GM23338 (cell line): ENCODE results near the gene MECP2. TPM values are rescaled to one million over a fixed set of nuclear protein-coding genes. Genes with fewer than 3 reads are reported as not detected.

Source experiments
- ATAC-seq: fragments of 200-7000 bp; cut with Tn5 transposase; 3 replicates; pipeline ENCODE4 v1.9.1; 2020
- DNase-seq: peaks from one replicate; pipeline ENCODE4 v3.0.0-alpha.2; 2015; ENCODE audit warnings: low spot score
- H2AFZ ChIP-seq: fragments of 200-600 bp; sonication (generic); 2 replicates; pipeline ENCODE4 v1.8.0; 2016; ENCODE audit warnings: antibody characterized with exemption, mild to moderate bottlenecking, moderate library complexity
- H3F3A ChIP-seq: fragments of 200-600 bp; sonication (generic); replicated peaks from 2 replicates; pipeline ENCODE4 v1.8.0; 2017; ENCODE audit warnings: antibody characterized with exemption, mixed run types, low read depth
- H3K27ac ChIP-seq: fragments of 200-600 bp; sonication (generic); 2 replicates; pipeline ENCODE4 v1.6.1; 2016; ENCODE audit warnings: low read depth
- H3K27me3 ChIP-seq: fragments of 200-600 bp; sonication (generic); 2 replicates; pipeline ENCODE4 v1.8.0; 2016; ENCODE audit warnings: mild to moderate bottlenecking, mixed run types, moderate library complexity; ENCODE audit not compliant: insufficient read depth
- H3K36me3 ChIP-seq: fragments of 200-600 bp; sonication (generic); 2 replicates; pipeline ENCODE4 v1.8.0; 2016; ENCODE audit warnings: mild to moderate bottlenecking; ENCODE audit not compliant: insufficient read depth
- H3K4me1 ChIP-seq: fragments of 200-600 bp; sonication (generic); 2 replicates; pipeline ENCODE4 v1.8.0; 2016; ENCODE audit warnings: mild to moderate bottlenecking, moderate library complexity; ENCODE audit not compliant: insufficient read depth
- H3K4me2 ChIP-seq: fragments of 200-600 bp; sonication (generic); 2 replicates; pipeline ENCODE4 v1.7.1; 2017; ENCODE audit warnings: mixed run types
- H3K4me3 ChIP-seq: fragments of 200-600 bp; sonication (generic); 2 replicates; pipeline ENCODE4 v1.6.1; 2016; ENCODE audit warnings: mixed run types
- H3K79me2 ChIP-seq: fragments of 200-600 bp; sonication (generic); replicated peaks from 2 replicates; pipeline ENCODE4 v1.8.0; 2017; ENCODE audit warnings: mild to moderate bottlenecking; ENCODE audit not compliant: insufficient read depth
- H3K9me2 ChIP-seq: fragments of 200-600 bp; sonication (generic); 2 replicates; pipeline ENCODE4 v1.8.0; 2017; ENCODE audit not compliant: insufficient read depth
- H4K20me1 ChIP-seq: fragments of 200-600 bp; sonication (generic); replicated peaks from 2 replicates; pipeline ENCODE4 v1.8.0; 2017; ENCODE audit warnings: mild to moderate bottlenecking; ENCODE audit not compliant: insufficient read depth
- H3K27ac Mint-ChIP-seq: 2 replicates; pipeline ENCODE4 v1.8.0; 2020; ENCODE audit warnings: inconsistent platforms, mild to moderate bottlenecking, moderate library complexity, mixed read lengths
- H3K27me3 Mint-ChIP-seq: 3 replicates; pipeline ENCODE4 v1.8.0; 2022; ENCODE audit warnings: low read depth, mild to moderate bottlenecking, moderate library complexity, mixed read lengths, inconsistent platforms; ENCODE audit not compliant: insufficient read depth, poor library complexity
- H3K36me3 Mint-ChIP-seq: 3 replicates; pipeline ENCODE4 v1.8.0; 2021; ENCODE audit warnings: low read depth, mild to moderate bottlenecking, inconsistent platforms, moderate library complexity, mixed read lengths
- H3K4me1 Mint-ChIP-seq: 3 replicates; pipeline ENCODE4 v1.8.0; 2020; ENCODE audit warnings: mild to moderate bottlenecking, inconsistent platforms, mixed read lengths
- H3K4me3 Mint-ChIP-seq: 3 replicates; pipeline ENCODE4 v1.8.0; 2021; ENCODE audit warnings: moderate library complexity, mild to moderate bottlenecking, inconsistent platforms, mixed read lengths
- H3K9me3 Mint-ChIP-seq: 3 replicates; pipeline ENCODE4 v1.8.0; 2020; ENCODE audit warnings: moderate library complexity, mild to moderate bottlenecking, inconsistent platforms, mixed read lengths
- CREB1 ChIP-seq: fragments of 250-450 bp; sonication (Bioruptor Pico); IDR thresholded peaks from 2 replicates; pipeline ENCODE4 v1.5.0; 2020; ENCODE audit warnings: low read depth, mild to moderate bottlenecking, moderate library complexity
- ETS1 ChIP-seq: IDR thresholded peaks from 2 replicates; pipeline ENCODE4 v1.6.1; 2016; ENCODE audit warnings: antibody characterized with exemption
- EZH2phosphoT487 ChIP-seq: fragments of 200-600 bp; sonication (generic); IDR thresholded peaks from one replicate; pipeline ENCODE4 v1.8.1; 2018; ENCODE audit warnings: antibody characterized with exemption; ENCODE audit not compliant: unreplicated experiment
- JUNB ChIP-seq: IDR thresholded peaks from one replicate; pipeline ENCODE4 v1.6.1; 2016; ENCODE audit warnings: antibody characterized with exemption; ENCODE audit not compliant: unreplicated experiment
- NANOG ChIP-seq: IDR thresholded peaks from 2 replicates; pipeline ENCODE4 v1.6.1; 2016; ENCODE audit warnings: antibody characterized with exemption, borderline replicate concordance
- STAT1 ChIP-seq: IDR thresholded peaks from one replicate; pipeline ENCODE4 v1.6.1; 2016; ENCODE audit warnings: antibody characterized with exemption; ENCODE audit not compliant: unreplicated experiment
- ZNF331 ChIP-seq: fragments of 250-450 bp; sonication (Bioruptor Pico); IDR thresholded peaks from 2 replicates; pipeline ENCODE4 v1.5.0; 2020; ENCODE audit warnings: low read depth, mild to moderate bottlenecking, moderate library complexity
- polyA plus RNA-seq: library from polyadenylated mRNA; unstranded; fragments of >200 nt; fragmentation: Nextera tagmentation; extraction: Ambion mirVana; gene quantifications from 2 replicates; pipeline ENCODE4 v1.2.1, GENCODE V29; 2016
- total RNA-seq: library from RNA; depleted of rRNA; stranded (reverse); fragments of >200 nt; shearing (Covaris generic); gene quantifications from 2 replicates; pipeline ENCODE4 v1.2.3, GENCODE V29; 2014
- TF ChIP-seq, protein P1 (sequence below), 2 experiments: fragments of 200-600 bp in 1 of 2; sonication (generic) in 1 of 2; conservative IDR thresholded peaks; 2 replicates each; pipeline versions ENCODE4 v1.5.1 to v1.6.1; 2016 to 2017; ENCODE audit warnings: antibody characterized with exemption in 2 of 2, low read depth in 2 of 2, mild to moderate bottlenecking in 2 of 2, moderate library complexity in 1 of 2
- TF ChIP-seq, protein P2 (sequence below): fragments of 250-450 bp; sonication (Bioruptor Pico); IDR thresholded peaks from 2 replicates; pipeline ENCODE4 v1.5.0; 2020; ENCODE audit warnings: mild to moderate bottlenecking, moderate library complexity

Gene MECP2
- total and polyA plus RNA-seq, 2 experiments from 2014 or later = 27.7 to 32.7 TPM

GRCh38 chrX:154023276-154024000 lies 74.1 kb downstream of the MECP2 start:
- Mint-ChIP-seq H3K4me1 (peaks cover 30% of the 10 kb centered on the region), H3K36me3 (peaks cover 8% of the 10 kb centered on the region; the same call in 2 of the 3 replicates), H3K27me3 (peaks cover 8% of the 10 kb centered on the region), H3K4me3 (no peak overlapping the region; the same call in 2 of the 3 replicates), H3K27ac (no peak overlapping the region), H3K9me3 (no peaks in the 10 kb centered on the region)
- no peaks in the 10 kb centered on the region for H4K20me1 ChIP-seq
- H3K4me3 ChIP-seq = no peak overlapping the region
- TF ChIP-seq JUNB (no peak), ETS1 (no peak), NANOG (no peak)
- TF ChIP-seq, protein P1, sequence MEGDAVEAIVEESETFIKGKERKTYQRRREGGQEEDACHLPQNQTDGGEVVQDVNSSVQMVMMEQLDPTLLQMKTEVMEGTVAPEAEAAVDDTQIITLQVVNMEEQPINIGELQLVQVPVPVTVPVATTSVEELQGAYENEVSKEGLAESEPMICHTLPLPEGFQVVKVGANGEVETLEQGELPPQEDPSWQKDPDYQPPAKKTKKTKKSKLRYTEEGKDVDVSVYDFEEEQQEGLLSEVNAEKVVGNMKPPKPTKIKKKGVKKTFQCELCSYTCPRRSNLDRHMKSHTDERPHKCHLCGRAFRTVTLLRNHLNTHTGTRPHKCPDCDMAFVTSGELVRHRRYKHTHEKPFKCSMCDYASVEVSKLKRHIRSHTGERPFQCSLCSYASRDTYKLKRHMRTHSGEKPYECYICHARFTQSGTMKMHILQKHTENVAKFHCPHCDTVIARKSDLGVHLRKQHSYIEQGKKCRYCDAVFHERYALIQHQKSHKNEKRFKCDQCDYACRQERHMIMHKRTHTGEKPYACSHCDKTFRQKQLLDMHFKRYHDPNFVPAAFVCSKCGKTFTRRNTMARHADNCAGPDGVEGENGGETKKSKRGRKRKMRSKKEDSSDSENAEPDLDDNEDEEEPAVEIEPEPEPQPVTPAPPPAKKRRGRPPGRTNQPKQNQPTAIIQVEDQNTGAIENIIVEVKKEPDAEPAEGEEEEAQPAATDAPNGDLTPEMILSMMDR (conservative IDR thresholded peaks at IDR 0.05; ENCODE audit: low read depth in 2 of 2) = no peak
- no peaks in the 10 kb centered on the region for H3F3A ChIP-seq
- no peaks in the 10 kb centered on the region for H3K36me3 ChIP-seq
- no peaks in the 10 kb centered on the region for H3K27me3 ChIP-seq
- ATAC-seq (no peak), DNase-seq (no peak)
- no peak overlapping the region for H2AFZ ChIP-seq
- no peaks in the 10 kb centered on the region for H3K79me2 ChIP-seq
- H3K9me2 ChIP-seq = no peaks in the 10 kb centered on the region
- peaks cover 6% of the 10 kb centered on the region; the same call in 1 of the 2 replicates for H3K4me1 ChIP-seq
- no peak overlapping the region for H3K4me2 ChIP-seq
- no peak overlapping the region for H3K27ac ChIP-seq

DNA sequence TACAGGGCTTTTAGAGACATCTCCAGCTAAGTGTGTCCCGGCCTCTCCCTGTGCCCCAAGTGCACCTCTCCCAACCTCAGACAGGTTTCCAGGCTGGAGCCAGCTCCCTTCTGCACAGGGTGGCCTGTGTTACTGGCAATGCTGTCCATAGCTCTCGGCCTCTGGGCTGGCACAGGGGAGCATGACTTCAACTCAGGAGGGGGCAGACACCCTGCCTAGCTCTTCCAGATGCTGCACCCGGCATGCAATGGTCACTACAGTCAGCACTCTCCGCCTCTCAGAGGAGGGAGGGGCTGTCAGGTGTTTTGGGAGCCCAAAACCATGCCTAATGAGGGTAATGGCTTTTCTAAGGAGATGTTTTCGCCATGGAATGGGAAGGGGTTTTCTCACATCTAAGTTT lies 75.4 kb downstream of the MECP2 start:
- no peak overlapping the region for H3K4me3 ChIP-seq
- no peaks in the 10 kb centered on the region for H3K9me2 ChIP-seq
- ATAC-seq (no peak; the same call in 1 of the 3 replicates), DNase-seq (no peak)
- H4K20me1 ChIP-seq = no peaks in the 10 kb centered on the region
- H3K36me3 ChIP-seq = no peaks in the 10 kb centered on the region
- Mint-ChIP-seq H3K36me3 (peaks cover 5% of the 10 kb centered on the region; the same call in 2 of the 3 replicates), H3K4me3 (no peak overlapping the region), H3K9me3 (no peaks in the 10 kb centered on the region), H3K27me3 (peaks cover 6% of the 10 kb centered on the region), H3K27ac (no peak overlapping the region), H3K4me1 (peaks cover 30% of the 10 kb centered on the region)
- H3K4me2 ChIP-seq = no peak overlapping the region
- no peak overlapping the region for H3K27ac ChIP-seq
- no peaks in the 10 kb centered on the region for H3K79me2 ChIP-seq
- H3K27me3 ChIP-seq = no peaks in the 10 kb centered on the region
- no peak overlapping the region for H2AFZ ChIP-seq
- peaks cover 6% of the 10 kb centered on the region; the same call in 1 of the 2 replicates for H3K4me1 ChIP-seq
- no peaks in the 10 kb centered on the region for H3F3A ChIP-seq
- TF ChIP-seq, protein P2, sequence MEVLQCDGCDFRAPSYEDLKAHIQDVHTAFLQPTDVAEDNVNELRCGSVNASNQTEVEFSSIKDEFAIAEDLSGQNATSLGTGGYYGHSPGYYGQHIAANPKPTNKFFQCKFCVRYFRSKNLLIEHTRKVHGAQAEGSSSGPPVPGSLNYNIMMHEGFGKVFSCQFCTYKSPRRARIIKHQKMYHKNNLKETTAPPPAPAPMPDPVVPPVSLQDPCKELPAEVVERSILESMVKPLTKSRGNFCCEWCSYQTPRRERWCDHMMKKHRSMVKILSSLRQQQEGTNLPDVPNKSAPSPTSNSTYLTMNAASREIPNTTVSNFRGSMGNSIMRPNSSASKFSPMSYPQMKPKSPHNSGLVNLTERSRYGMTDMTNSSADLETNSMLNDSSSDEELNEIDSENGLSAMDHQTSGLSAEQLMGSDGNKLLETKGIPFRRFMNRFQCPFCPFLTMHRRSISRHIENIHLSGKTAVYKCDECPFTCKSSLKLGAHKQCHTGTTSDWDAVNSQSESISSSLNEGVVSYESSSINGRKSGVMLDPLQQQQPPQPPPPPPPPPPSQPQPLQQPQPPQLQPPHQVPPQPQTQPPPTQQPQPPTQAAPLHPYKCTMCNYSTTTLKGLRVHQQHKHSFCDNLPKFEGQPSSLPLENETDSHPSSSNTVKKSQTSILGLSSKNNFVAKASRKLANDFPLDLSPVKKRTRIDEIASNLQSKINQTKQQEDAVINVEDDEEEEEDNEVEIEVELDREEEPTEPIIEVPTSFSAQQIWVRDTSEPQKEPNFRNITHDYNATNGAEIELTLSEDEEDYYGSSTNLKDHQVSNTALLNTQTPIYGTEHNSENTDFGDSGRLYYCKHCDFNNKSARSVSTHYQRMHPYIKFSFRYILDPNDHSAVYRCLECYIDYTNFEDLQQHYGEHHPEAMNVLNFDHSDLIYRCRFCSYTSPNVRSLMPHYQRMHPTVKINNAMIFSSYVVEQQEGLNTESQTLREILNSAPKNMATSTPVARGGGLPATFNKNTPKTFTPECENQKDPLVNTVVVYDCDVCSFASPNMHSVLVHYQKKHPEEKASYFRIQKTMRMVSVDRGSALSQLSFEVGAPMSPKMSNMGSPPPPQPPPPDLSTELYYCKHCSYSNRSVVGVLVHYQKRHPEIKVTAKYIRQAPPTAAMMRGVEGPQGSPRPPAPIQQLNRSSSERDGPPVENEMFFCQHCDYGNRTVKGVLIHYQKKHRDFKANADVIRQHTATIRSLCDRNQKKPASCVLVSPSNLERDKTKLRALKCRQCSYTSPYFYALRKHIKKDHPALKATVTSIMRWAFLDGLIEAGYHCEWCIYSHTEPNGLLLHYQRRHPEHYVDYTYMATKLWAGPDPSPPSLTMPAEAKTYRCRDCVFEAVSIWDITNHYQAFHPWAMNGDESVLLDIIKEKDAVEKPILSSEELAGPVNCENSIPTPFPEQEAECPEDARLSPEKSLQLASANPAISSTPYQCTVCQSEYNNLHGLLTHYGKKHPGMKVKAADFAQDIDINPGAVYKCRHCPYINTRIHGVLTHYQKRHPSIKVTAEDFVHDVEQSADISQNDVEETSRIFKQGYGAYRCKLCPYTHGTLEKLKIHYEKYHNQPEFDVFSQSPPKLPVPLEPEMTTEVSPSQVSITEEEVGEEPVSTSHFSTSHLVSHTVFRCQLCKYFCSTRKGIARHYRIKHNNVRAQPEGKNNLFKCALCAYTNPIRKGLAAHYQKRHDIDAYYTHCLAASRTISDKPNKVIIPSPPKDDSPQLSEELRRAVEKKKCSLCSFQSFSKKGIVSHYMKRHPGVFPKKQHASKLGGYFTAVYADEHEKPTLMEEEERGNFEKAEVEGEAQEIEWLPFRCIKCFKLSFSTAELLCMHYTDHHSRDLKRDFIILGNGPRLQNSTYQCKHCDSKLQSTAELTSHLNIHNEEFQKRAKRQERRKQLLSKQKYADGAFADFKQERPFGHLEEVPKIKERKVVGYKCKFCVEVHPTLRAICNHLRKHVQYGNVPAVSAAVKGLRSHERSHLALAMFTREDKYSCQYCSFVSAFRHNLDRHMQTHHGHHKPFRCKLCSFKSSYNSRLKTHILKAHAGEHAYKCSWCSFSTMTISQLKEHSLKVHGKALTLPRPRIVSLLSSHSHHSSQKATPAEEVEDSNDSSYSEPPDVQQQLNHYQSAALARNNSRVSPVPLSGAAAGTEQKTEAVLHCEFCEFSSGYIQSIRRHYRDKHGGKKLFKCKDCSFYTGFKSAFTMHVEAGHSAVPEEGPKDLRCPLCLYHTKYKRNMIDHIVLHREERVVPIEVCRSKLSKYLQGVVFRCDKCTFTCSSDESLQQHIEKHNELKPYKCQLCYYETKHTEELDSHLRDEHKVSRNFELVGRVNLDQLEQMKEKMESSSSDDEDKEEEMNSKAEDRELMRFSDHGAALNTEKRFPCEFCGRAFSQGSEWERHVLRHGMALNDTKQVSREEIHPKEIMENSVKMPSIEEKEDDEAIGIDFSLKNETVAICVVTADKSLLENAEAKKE = no peak
- TF ChIP-seq ZNF331 (CRISPR knock-in tag) (no peak), CREB1 (CRISPR knock-in tag) (no peak), EZH2phosphoT487 (no peak), NANOG (no peak), STAT1 (no peak)
- TF ChIP-seq, protein P1 (conservative IDR thresholded peaks at IDR 0.05; ENCODE audit: low read depth in 2 of 2) = no peak
